Kidney (tissue), 14 donors: ENCODE measurements around the gene MLLT10. TPM values are rescaled to one million over a fixed set of nuclear protein-coding genes. Genes with fewer than 3 reads are reported as not detected.
A peak's percentile ranks its signal among the peaks of the same experiment; 100 is the strongest.

ENCODE experiments used
- DNase-seq, 5 donors: peaks; one replicate each; pipeline ENCODE4 v3.0.0-alpha.2; 2013 to 2020
- FAIRE-seq: peaks from 2 replicates; lab custom pipeline; 2012; peaks lifted over from hg19 to GRCh38; lab: Jason Lieb, UNC
- H3K27ac ChIP-seq, 2 donors: one replicate each; pipeline ENCODE4 v1.7.0; 2013; ENCODE audit warnings: low read depth in 2 of 2, low read length in 2 of 2, inconsistent platforms in 1 of 2
- H3K27me3 ChIP-seq: one replicate; pipeline ENCODE4 v1.7.1; 2013; ENCODE audit warnings: low read length, inconsistent platforms; ENCODE audit not compliant: control insufficient read depth, insufficient read depth
- H3K36me3 ChIP-seq, 3 donors: one replicate each; pipeline versions ENCODE4 v1.7.0 to v1.7.1; 2013; ENCODE audit warnings: low read length in 3 of 3, control low read depth in 1 of 3, inconsistent platforms in 1 of 3; ENCODE audit not compliant: insufficient read depth in 3 of 3, control insufficient read depth in 2 of 3
- H3K4me1 ChIP-seq, 3 donors: one replicate each; pipeline versions ENCODE4 v1.7.0 to v1.7.1; 2013; ENCODE audit warnings: low read length in 3 of 3, inconsistent platforms in 1 of 3, low read depth in 1 of 3; ENCODE audit not compliant: control insufficient read depth in 2 of 3, insufficient read depth in 2 of 3
- H3K4me3 ChIP-seq, 3 donors: one replicate each; pipeline versions ENCODE4 v1.7.0 to v1.8.1; 2013; ENCODE audit warnings: low read length in 3 of 3, control low read depth in 1 of 3, inconsistent platforms in 1 of 3
- H3K9ac ChIP-seq, 3 donors: one replicate each; pipeline versions ENCODE4 v1.7.0 to v1.7.1; 2013; ENCODE audit warnings: low read length in 3 of 3, control low read depth in 1 of 3, inconsistent platforms in 1 of 3
- H3K9me3 ChIP-seq, 3 donors: one replicate each; pipeline versions ENCODE4 v1.7.0 to v1.7.1; 2013; ENCODE audit warnings: low read length in 3 of 3, control low read depth in 1 of 3, inconsistent platforms in 1 of 3; ENCODE audit not compliant: control insufficient read depth in 2 of 3, insufficient read depth in 1 of 3
- CTCF ChIP-seq: IDR thresholded peaks from 3 replicates; pipeline ENCODE4 v1.5.1; 2012; ENCODE audit warnings: mild to moderate bottlenecking, moderate library complexity, borderline replicate concordance; ENCODE audit not compliant: insufficient read depth; ENCODE audit errors: extremely low read depth
- intact Hi-C: fragments of 100-400 bp; cut with DNase I; formaldehyde crosslinking; loops from one replicate; pipeline ENCODE4 v1.11.1; 2022
- polyA plus RNA-seq: library from polyadenylated mRNA; stranded (reverse); fragments of 350-450 nt; fragmentation: Illumina TruSeq; extraction: RNeasy Lipid Tissue Mini Kit (QIAGEN cat#74804); gene quantifications from one replicate; pipeline ENCODE4 v1.2.3, GENCODE V29; 2014; ENCODE audit warnings: low read depth, low replicate concordance; ENCODE audit not compliant: insufficient read depth
- total RNA-seq: library from RNA; stranded (reverse); fragmentation: NEBNext Ultra II Directional; extraction: Animal tissue kit (Norgen Biotek cat#: 25700); gene quantifications from one replicate; pipeline ENCODE4 v1.2.1, GENCODE V29; 2021
- donor health status: control.
- donor health status: control.
- donor health status: control.
- donor health status: control.
- donor health status: control.
- donor health status: DM: yes; HTN: yes; CAD: no.
- donor health status: Normal renal cell carcinoma (clear cell type).

MLLT10 gene
- total and polyA plus RNA-seq, 2 donors from 2014 or later, result 11.0 to 54.2 TPM

- intact Hi-C loops, result no loop called here
- Histone ChIP-seq H3K27me3 (no peaks in the 10 kb centered on the region), H3K27ac (no peak overlapping the region)
These were observed 22.9 kb upstream of the MLLT10 start for GRCh38 chr10:21511095-21511570.

GRCh38 chr10:21511946-21512572, 22.0 kb upstream of the MLLT10 start:
- Histone ChIP-seq H3K9ac (peak overlapping the region in 2 of 3 donors; percentile 6 to 22), H3K4me1 (peaks cover 0 to 4% (median 4%) of the 10 kb centered on the region in 3 donors), H3K27ac (peak overlapping the region; percentile 12 to 13), H3K9me3 (no peaks in the 10 kb centered on the region), H3K27me3 (no peaks in the 10 kb centered on the region), H3K36me3 (no peaks in the 10 kb centered on the region), H3K4me3 (peak overlapping the region; percentile 14 to 49 (median 21))
- DNase-seq (peak in 2 of 5 donors; percentile 48 to 68), FAIRE-seq (no peak)
- no peak for TF ChIP-seq CTCF
- intact Hi-C loops, result no loop called here

More at GRCh38 chr10:21511095-21511570, 22.9 kb upstream of the MLLT10 start:
- peak overlapping the region in 2 of 3 donors; percentile 9 to 47 for H3K9ac ChIP-seq
- TF ChIP-seq CTCF, result no peak
- H3K4me3 ChIP-seq, result peak overlapping the region in 2 of 3 donors; percentile 38 to 42
- DNase-seq (peak in 1 of 5 donors; percentile 32), FAIRE-seq (no peak)
- no peaks in the 10 kb centered on the region for H3K36me3 ChIP-seq
- H3K9me3 ChIP-seq, result no peaks in the 10 kb centered on the region
- peaks cover 0 to 4% (median 4%) of the 10 kb centered on the region in 3 donors for H3K4me1 ChIP-seq

GRCh38 chr10:21512573-21513404, 21.2 kb upstream of the MLLT10 start:
- no peak for TF ChIP-seq CTCF
- Histone ChIP-seq H3K27ac (peak overlapping the region in 1 of 2 donors; percentile 12), H3K4me3 (peak overlapping the region in 2 of 3 donors; percentile 21 to 69), H3K36me3 (no peaks in the 10 kb centered on the region), H3K9ac (peak overlapping the region in 1 of 3 donors; percentile 1), H3K27me3 (no peaks in the 10 kb centered on the region), H3K9me3 (no peaks in the 10 kb centered on the region), H3K4me1 (peaks cover 0 to 4% (median 4%) of the 10 kb centered on the region in 3 donors)
- no peak for DNase-seq
- intact Hi-C loops, result no loop called here
- FAIRE-seq, result no peak
